ENCODE results near the gene NCMAP.

The NCMAP gene

DNA sequence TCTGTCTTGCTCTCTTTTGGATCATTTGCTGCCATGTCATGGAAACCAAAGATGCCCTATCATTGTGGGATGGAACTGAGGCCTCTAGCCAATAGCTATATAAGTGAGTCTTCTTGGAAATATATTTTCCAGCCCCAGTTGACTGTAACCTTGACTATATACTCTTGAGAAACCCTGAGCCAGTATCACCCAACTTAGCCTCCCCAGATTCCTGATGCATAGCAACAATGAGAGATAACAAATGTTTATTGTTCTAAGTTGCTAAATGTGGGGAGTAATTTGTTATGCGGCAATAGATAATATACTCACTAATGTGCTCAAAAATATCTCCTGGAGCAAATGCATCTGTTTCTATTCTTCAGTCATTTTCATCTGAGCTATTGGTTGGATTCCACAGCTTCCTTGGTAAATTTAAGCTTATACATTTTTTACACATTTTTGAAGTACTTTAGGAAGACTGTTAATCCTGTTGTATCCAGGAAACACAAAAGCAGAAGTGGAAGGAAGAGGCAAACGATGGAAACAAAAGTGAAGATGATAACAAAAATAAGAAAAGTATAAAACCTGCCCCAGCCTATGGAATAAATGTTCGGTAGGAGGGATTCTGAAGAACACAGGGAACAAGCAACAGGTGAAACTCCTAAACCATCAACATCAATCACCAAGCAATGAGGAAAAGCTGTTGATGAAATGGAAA lies 80.9 kb downstream of the NCMAP start:
- DNase-seq: no peak

GRCh38 chr1:24639094-24639493 lies 83.2 kb downstream of the NCMAP start:
- no peak for DNase-seq

- DNase-seq: no peak
Measured at GRCh38 chr1:24639881-24640280, 84.0 kb downstream of the NCMAP start.

GRCh38 chr1:24640288-24640687 lies 84.4 kb downstream of the NCMAP start:
- no peak for DNase-seq

GRCh38 chr1:24641646-24642151 lies 85.8 kb downstream of the NCMAP start:
- DNase-seq: peak; percentile 6

DNA sequence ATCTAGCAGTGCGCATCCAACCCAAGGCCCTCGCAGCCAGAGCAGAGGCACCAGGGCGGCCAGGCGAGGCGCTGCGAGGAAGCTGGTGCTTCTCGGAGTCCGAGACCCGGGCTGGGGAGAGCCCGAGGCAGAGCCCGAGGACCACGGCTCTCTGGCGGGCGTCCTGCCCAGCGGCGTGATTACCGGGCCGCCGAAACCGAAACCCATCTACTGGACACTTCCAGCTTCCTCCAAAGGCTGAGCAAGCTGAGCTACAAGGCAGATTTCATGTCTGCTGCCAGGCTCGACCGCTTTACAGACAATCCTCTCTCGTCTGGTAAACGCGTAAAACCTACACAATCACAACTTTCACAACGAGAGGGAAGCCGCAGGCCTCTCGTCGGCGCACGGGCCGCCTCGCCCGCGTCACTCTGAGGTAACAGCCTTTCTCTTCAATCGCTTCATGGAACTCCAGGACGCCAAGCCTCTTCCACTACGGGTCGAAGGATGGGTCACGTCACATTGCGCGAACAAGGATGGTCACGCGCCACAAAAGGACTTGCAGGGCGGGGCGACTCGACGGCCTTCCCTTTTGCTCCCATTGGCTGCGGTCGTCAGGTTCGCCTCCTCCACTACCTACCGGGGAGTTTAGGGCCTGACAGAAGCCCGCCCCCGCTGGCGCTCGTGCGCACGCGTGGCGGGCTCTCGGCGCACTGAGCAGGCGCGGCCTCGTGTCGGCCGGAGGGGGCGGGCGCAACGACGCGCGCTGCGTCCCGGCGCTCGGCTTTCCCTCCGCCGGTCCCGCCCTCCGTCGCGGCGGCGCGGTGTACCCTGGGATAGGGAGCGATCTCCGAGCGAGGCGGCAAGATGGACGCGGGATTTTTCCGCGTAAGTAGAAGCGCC lies 86.8 kb downstream of the NCMAP start, which contains the start of gene SRRM1:
SRRM1 (plus strand) TSS at position 822 of the 882 bp plus-strand sequence; CDS start at position 847, 25 bp downstream.
- peak; percentile 97 for DNase-seq

GRCh38 chr1:24643363-24644099 lies 87.6 kb downstream of the NCMAP start:
- no peak for DNase-seq

DNA sequence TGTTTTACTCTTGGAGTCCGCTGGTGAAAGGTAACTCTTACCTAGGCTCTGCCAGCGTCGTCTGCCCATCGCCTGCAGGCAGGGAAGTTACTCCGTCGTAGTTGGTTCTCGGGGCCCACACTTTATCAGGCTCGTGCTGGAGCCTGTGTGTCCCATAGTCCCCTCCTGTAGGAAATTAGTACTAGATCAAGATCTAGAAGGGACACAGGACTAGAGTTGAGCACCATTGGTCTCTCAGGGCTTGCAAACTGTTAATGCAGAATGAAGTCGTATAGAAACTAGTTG lies 88.2 kb downstream of the NCMAP start:
- DNase-seq: no peak

DNA sequence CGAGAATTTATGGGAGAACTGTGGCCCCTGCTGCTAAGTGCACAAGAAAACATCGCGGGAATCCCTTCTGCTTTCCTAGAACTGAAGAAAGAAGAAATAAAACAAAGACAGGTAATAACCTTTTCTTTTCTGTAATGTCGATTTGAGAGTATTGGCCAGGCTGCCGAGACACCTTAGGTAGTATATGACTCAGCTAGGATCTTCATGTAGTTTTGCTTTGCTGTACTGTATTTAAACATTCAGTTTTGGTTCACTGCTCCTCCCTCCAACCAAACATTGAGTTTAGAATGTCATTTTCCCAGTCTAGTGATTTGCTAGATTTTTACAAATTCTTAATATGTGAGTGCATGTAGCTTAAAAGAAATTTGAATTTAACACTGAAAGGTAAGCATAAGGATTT lies 93.0 kb downstream of the NCMAP start:
- no peak for DNase-seq

DNA sequence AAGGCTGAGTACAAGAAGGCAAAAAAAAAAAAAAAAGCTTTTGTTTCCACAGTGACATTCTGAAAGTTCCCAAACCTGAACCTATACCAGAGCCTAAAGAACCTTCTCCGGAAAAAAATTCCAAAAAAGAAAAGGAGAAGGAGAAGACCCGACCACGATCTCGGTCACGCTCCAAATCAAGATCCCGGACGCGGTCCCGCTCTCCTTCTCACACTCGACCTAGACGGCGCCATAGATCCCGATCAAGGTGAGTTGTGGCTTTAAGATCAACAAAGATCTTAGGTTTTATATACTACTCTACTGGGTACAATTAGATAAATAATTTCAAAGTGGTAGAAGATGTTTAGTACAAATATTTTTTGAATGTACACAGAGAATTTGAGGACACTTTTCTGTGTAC lies 96.5 kb downstream of the NCMAP start:
- DNase-seq: no peak

DNA sequence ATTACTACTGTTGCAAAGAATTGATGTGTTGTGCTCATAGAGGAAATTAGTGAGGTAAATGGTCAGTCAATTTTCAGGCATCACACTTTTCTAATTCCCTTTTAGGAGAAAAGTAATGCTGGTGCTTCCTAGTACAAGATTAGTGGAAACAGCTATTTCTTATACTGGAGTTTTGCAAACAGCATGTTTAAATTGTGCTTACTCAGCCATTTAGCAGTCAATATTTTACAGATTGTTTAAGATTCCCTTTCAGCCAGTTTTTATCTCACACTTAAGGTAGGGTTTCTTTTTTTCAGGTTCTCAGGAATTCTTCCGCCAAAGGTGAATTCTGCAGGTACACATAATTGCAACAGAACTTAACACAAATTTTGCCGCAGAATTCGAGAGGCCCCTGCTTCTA lies 98.1 kb downstream of the NCMAP start:
- no peak for DNase-seq

DNA sequence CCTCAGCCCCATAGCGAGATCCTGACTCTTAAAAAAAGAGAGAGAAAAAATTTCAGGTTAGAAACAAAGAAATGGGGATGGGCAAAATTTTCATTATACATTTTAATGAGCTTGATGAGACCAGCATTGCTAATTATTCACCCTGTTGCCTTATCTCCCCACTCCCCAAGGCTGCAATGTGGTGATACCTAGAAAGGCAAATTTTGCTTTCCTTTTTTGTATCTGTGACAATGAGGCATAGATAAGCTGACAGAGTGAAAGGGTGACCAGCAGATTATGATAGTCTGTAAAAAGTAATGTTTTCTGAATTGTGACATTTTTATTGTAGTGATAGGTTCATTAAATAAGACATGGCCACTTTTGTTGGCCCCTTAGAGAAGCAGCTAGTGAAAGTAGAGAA lies 100.2 kb downstream of the NCMAP start:
- no peak for DNase-seq

- DNase-seq: no peak
Measured at GRCh38 chr1:24657781-24658180, 101.9 kb downstream of the NCMAP start.

All from activated gamma-delta T cell treated with Interleukin-2 at 50 U/mL for 16 hours (primary cell).